Endothelial cell (in vitro differentiated cells): Measurements from ENCODE around the gene NMNAT3. TPM values are rescaled to one million over a fixed set of nuclear protein-coding genes. Genes with fewer than 3 reads are reported as not detected.

Experiments
- DNase-seq: peaks from one replicate; pipeline ENCODE4 v3.0.0; 2021; ENCODE audit warnings: low spot score
- H3K27ac Mint-ChIP-seq: one replicate; pipeline ENCODE4 v1.8.0; 2021; ENCODE audit warnings: mixed read lengths, inconsistent platforms; ENCODE audit not compliant: unreplicated experiment
- H3K27me3 Mint-ChIP-seq: one replicate; pipeline ENCODE4 v1.8.0; 2021; ENCODE audit warnings: mild to moderate bottlenecking, moderate library complexity, mixed read lengths, inconsistent platforms; ENCODE audit not compliant: unreplicated experiment
- H3K36me3 Mint-ChIP-seq: one replicate; pipeline ENCODE4 v1.8.0; 2021; ENCODE audit warnings: mild to moderate bottlenecking, low read depth, mixed read lengths, inconsistent platforms; ENCODE audit not compliant: unreplicated experiment
- H3K4me1 Mint-ChIP-seq: one replicate; pipeline ENCODE4 v1.8.0; 2021; ENCODE audit warnings: mild to moderate bottlenecking, mixed read lengths, inconsistent platforms; ENCODE audit not compliant: unreplicated experiment
- H3K4me3 Mint-ChIP-seq: one replicate; pipeline ENCODE4 v1.8.0; 2021; ENCODE audit warnings: mild to moderate bottlenecking, mixed read lengths, inconsistent platforms; ENCODE audit not compliant: unreplicated experiment
- H3K9me3 Mint-ChIP-seq: one replicate; pipeline ENCODE4 v1.8.0; 2021; ENCODE audit warnings: mixed read lengths, inconsistent platforms; ENCODE audit not compliant: unreplicated experiment
- CTCF ChIP-seq: fragments of 200-600 bp; sonication (generic); IDR thresholded peaks from one replicate; pipeline ENCODE4 v1.5.0; 2021; ENCODE audit warnings: antibody characterized with exemption; ENCODE audit not compliant: unreplicated experiment
- total RNA-seq: library from RNA; stranded (reverse); fragmentation: NEBNext Ultra II Directional; extraction: Animal tissue kit (Norgen Biotek cat#: 25700); gene quantifications from one replicate; pipeline ENCODE4 v1.2.1, GENCODE V29; 2021; ENCODE audit not compliant: unreplicated experiment

The NMNAT3 gene
- total RNA-seq, 1 donor from 2014 or later, result 0.62 TPM

GRCh38 chr3:139687431-139687830 lies 9.7 kb upstream of the NMNAT3 start:
- DNase-seq, result no peak
- Mint-ChIP-seq H3K36me3 (no peaks in the 10 kb centered on the region), H3K27me3 (peaks cover 2% of the 10 kb centered on the region), H3K4me1 (peaks cover 6% of the 10 kb centered on the region), H3K4me3 (no peak overlapping the region), H3K9me3 (no peaks in the 10 kb centered on the region), H3K27ac (no peak overlapping the region)
- no peak for TF ChIP-seq CTCF

GRCh38 chr3:139686624-139687023 lies 8.9 kb upstream of the NMNAT3 start:
- peaks cover 6% of the 10 kb centered on the region for H3K4me1 Mint-ChIP-seq
- H3K27me3 Mint-ChIP-seq, result peaks cover 2% of the 10 kb centered on the region
- H3K27ac Mint-ChIP-seq, result no peak overlapping the region
- TF ChIP-seq CTCF, result no peak
- no peaks in the 10 kb centered on the region for H3K9me3 Mint-ChIP-seq
- no peak for DNase-seq
- no peak overlapping the region for H3K4me3 Mint-ChIP-seq
- H3K36me3 Mint-ChIP-seq, result no peaks in the 10 kb centered on the region

GRCh38 chr3:139686206-139686605 lies 8.4 kb upstream of the NMNAT3 start:
- H3K4me3 Mint-ChIP-seq, result no peak overlapping the region
- no peak overlapping the region for H3K27ac Mint-ChIP-seq
- DNase-seq, result no peak
- no peak for TF ChIP-seq CTCF
- peaks cover 6% of the 10 kb centered on the region for H3K4me1 Mint-ChIP-seq
- H3K9me3 Mint-ChIP-seq, result no peaks in the 10 kb centered on the region
- peaks cover 2% of the 10 kb centered on the region for H3K27me3 Mint-ChIP-seq
- no peaks in the 10 kb centered on the region for H3K36me3 Mint-ChIP-seq

GRCh38 chr3:139679220-139679775 lies 1.5 kb upstream of the NMNAT3 start:
- TF ChIP-seq CTCF, result no peak
- H3K27ac Mint-ChIP-seq, result no peak overlapping the region
- no peak overlapping the region for H3K4me3 Mint-ChIP-seq
- DNase-seq, result no peak
- H3K9me3 Mint-ChIP-seq, result no peaks in the 10 kb centered on the region
- no peaks in the 10 kb centered on the region for H3K4me1 Mint-ChIP-seq
- H3K36me3 Mint-ChIP-seq, result no peaks in the 10 kb centered on the region
- peaks cover 3% of the 10 kb centered on the region for H3K27me3 Mint-ChIP-seq

GRCh38 chr3:139676632-139677387 lies 962 bp downstream of the NMNAT3 start:
- no peak for TF ChIP-seq CTCF
- Mint-ChIP-seq H3K27ac (no peak overlapping the region), H3K36me3 (no peaks in the 10 kb centered on the region), H3K4me1 (no peaks in the 10 kb centered on the region), H3K9me3 (no peaks in the 10 kb centered on the region), H3K4me3 (no peak overlapping the region), H3K27me3 (peaks cover 3% of the 10 kb centered on the region)
- DNase-seq, result no peak
